HepG2 (cell line): ENCODE measurements around the gene PIANP. TPM values are rescaled to one million over a fixed set of nuclear protein-coding genes. Genes with fewer than 3 reads are reported as not detected.

Source experiments
- BCL3 ChIP-seq: sonication (generic); formaldehyde crosslinking; IDR thresholded peaks from 2 replicates; pipeline ENCODE4 v1.5.1; 2020; ENCODE audit warnings: mild to moderate bottlenecking, missing genetic modification reagents, moderate library complexity
- DNMT3B ChIP-seq: conservative IDR thresholded peaks from 2 replicates; pipeline ENCODE4 v1.6.1; 2016; ENCODE audit warnings: missing biosample characterization, control low read depth
- ESRRA ChIP-seq: sonication (generic); formaldehyde crosslinking; IDR thresholded peaks from 2 replicates; pipeline ENCODE4 v1.5.1; 2020; ENCODE audit warnings: mild to moderate bottlenecking, low read depth, missing genetic modification reagents
- FOXP4 ChIP-seq: sonication (generic); formaldehyde crosslinking; IDR thresholded peaks from 2 replicates; pipeline ENCODE4 v1.4.0; 2020; ENCODE audit warnings: missing genetic modification reagents
- GABPA ChIP-seq, 2 experiments: IDR thresholded peaks; 2 replicates each; pipeline ENCODE4 v1.6.1; 2011 to 2016; ENCODE audit warnings: low read depth in 2 of 2, low read length in 1 of 2, missing biosample characterization in 1 of 2, missing genetic modification characterization in 1 of 2
- GABPB1 ChIP-seq: IDR thresholded peaks from 2 replicates; pipeline ENCODE4 v1.6.1; 2016; ENCODE audit warnings: mild to moderate bottlenecking, missing genetic modification reagents, moderate library complexity, missing compliant biosample characterization
- HMGXB3 ChIP-seq: sonication (generic); formaldehyde crosslinking; IDR thresholded peaks from 2 replicates; pipeline ENCODE4 v1.4.0; 2020; ENCODE audit warnings: missing genetic modification reagents, borderline replicate concordance
- HOXA7 ChIP-seq: sonication (generic); formaldehyde crosslinking; IDR thresholded peaks from 2 replicates; pipeline ENCODE4 v1.8.1; 2022; ENCODE audit warnings: mild to moderate bottlenecking, missing genetic modification reagents, moderate library complexity
- KAT8 ChIP-seq: IDR thresholded peaks from 2 replicates; pipeline ENCODE4 v1.6.1; 2016; ENCODE audit warnings: missing genetic modification reagents, missing compliant biosample characterization
- KMT2A ChIP-seq: sonication (generic); formaldehyde crosslinking; IDR thresholded peaks from 2 replicates; pipeline ENCODE4 v1.4.0; 2020; ENCODE audit warnings: missing genetic modification reagents
- MEF2D ChIP-seq: sonication (generic); formaldehyde crosslinking; IDR thresholded peaks from 2 replicates; pipeline ENCODE4 v1.5.1; 2020; ENCODE audit warnings: mild to moderate bottlenecking, missing genetic modification reagents
- NFIB ChIP-seq: sonication (generic); formaldehyde crosslinking; IDR thresholded peaks from 2 replicates; pipeline ENCODE4 v1.9.0; 2021; ENCODE audit warnings: missing genetic modification reagents, mild to moderate bottlenecking, borderline replicate concordance
- RARA ChIP-seq: IDR thresholded peaks from 2 replicates; pipeline ENCODE4 v1.6.1; 2016; ENCODE audit warnings: missing genetic modification reagents, missing compliant biosample characterization
- ZFP36 ChIP-seq: fragments of 150-350 bp; IDR thresholded peaks from 2 replicates; pipeline ENCODE4 v1.6.1; 2018; ENCODE audit warnings: borderline replicate concordance, low read length, low read depth; ENCODE audit not compliant: partially characterized antibody
- ZGPAT ChIP-seq: IDR thresholded peaks from 2 replicates; pipeline ENCODE4 v1.6.1; 2016; ENCODE audit warnings: mild to moderate bottlenecking
- ZNF101 ChIP-seq: sonication (generic); formaldehyde crosslinking; IDR thresholded peaks from 2 replicates; pipeline ENCODE4 v1.4.0; 2020; ENCODE audit warnings: mild to moderate bottlenecking, low read depth, missing genetic modification reagents, borderline replicate concordance
- ZNF543 ChIP-seq: sonication (generic); formaldehyde crosslinking; IDR thresholded peaks from 2 replicates; pipeline ENCODE4 v1.4.0; 2020; ENCODE audit warnings: mild to moderate bottlenecking, missing genetic modification reagents
- ZNF574 ChIP-seq: sonication (generic); formaldehyde crosslinking; IDR thresholded peaks from 2 replicates; pipeline ENCODE4 v1.4.0; 2020; ENCODE audit warnings: missing genetic modification reagents
- polyA plus RNA-seq, 8 experiments: library from polyadenylated mRNA; depleted of rRNA in 3 of 8; stranded (reverse) in 7 of 8; unstranded in 1 of 8; fragments of >200 nt; fragmentation: Illumina TruSeq in 4 of 8; extraction: Trizol in 4 of 8; gene quantifications; 2 replicates each; pipeline versions ENCODE4 v1.2.1 to v1.2.3, GENCODE V29; 2011 to 2016; ENCODE audit warnings: low read depth in 4 of 8, missing spikeins in 1 of 8, mixed read lengths in 1 of 8; ENCODE audit not compliant: insufficient read depth in 1 of 8
- total RNA-seq, 5 experiments: library from RNA; depleted of rRNA; stranded (reverse); fragments of >200 nt; fragmentation: Illumina TruSeq; extraction: Trizol; gene quantifications; 2 replicates each; pipeline ENCODE4 v1.2.3, GENCODE V29; 2016; ENCODE audit warnings: low read depth in 1 of 5

PIANP gene
- total and polyA plus RNA-seq, 2 of the 13 experiments (the other 11 are each of a cell fraction or from before 2014, with no cell fraction given): not detected

GRCh38 chr12:6644257-6644596, 56.4 kb downstream of the PIANP start (continued):
- no peak for TF ChIP-seq BCL3
- TF ChIP-seq DNMT3B: no peak
- no peak for TF ChIP-seq ZGPAT (CRISPR knock-in tag)
- TF ChIP-seq ZNF574 (CRISPR knock-in tag): 0 out of 2 replicates have a peak, but pooled peaks have one; percentile 28
- peak; percentile 77 for TF ChIP-seq KAT8 (CRISPR knock-in tag)
- TF ChIP-seq RARA (CRISPR knock-in tag): no peak
- peak; percentile 68 for TF ChIP-seq GABPA (IDR thresholded peaks at IDR 0.05; ENCODE audit: low read depth, low read length)
- TF ChIP-seq GABPA (CRISPR knock-in tag; IDR thresholded peaks at IDR 0.05; ENCODE audit: low read depth): peak; percentile 89
- TF ChIP-seq KMT2A (CRISPR knock-in tag): no peak
- no peak for TF ChIP-seq HMGXB3 (CRISPR knock-in tag)
- TF ChIP-seq ZNF101 (CRISPR knock-in tag): no peak
- no peak for TF ChIP-seq HOXA7 (CRISPR knock-in tag)
- no peak for TF ChIP-seq FOXP4 (CRISPR knock-in tag)
- peak; percentile 41; the same call in 1 of the 2 replicates for TF ChIP-seq GABPB1 (CRISPR knock-in tag)
- no peak for TF ChIP-seq ZNF543 (CRISPR knock-in tag)
- TF ChIP-seq NFIB (CRISPR knock-in tag): no peak
- TF ChIP-seq ESRRA: no peak
- no peak for TF ChIP-seq MEF2D (CRISPR knock-in tag)
- TF ChIP-seq ZFP36: no peak
